A549 (cell line): ENCODE data around the gene SPATA17. TPM values are rescaled to one million over a fixed set of nuclear protein-coding genes. Genes with fewer than 3 reads are reported as not detected.

ENCODE experiments used
- ATAC-seq, 2 experiments: fragments of 200-7000 bp in 1 of 2; fragments of >200 bp in 1 of 2; cut with Nextera tagmentation in 1 of 2; cut with Tn5 transposase in 1 of 2; 3 replicates each; pipeline versions ENCODE4 v1.8.0 to v1.9.1; 2018 to 2020; ENCODE audit warnings: mild to moderate bottlenecking in 1 of 2, moderate library complexity in 1 of 2
- CTCF ChIA-PET: fragments of 300-600 bp; sonication (Branson Sonifier 250); formaldehyde crosslinking; extraction: SDS; loops from one replicate; lab custom pipeline; 2021; ENCODE audit warnings: antibody characterized with exemption, inconsistent platforms; lab: Yijun Ruan, JAX
- POLR2A ChIA-PET: fragments of 350-600 bp; formaldehyde crosslinking; extraction: SDS; loops from one replicate; lab custom pipeline; 2021; ENCODE audit warnings: antibody characterized with exemption, inconsistent platforms; lab: Yijun Ruan, JAX
- DNase-seq, 2 experiments: peaks; one replicate each; pipeline versions ENCODE4 v3.0.0 to v3.0.0-alpha.2; 2011 to 2016; ENCODE audit warnings: low read depth in 1 of 2, low spot score in 1 of 2
- FAIRE-seq: peaks from 2 replicates; lab custom pipeline; 2011; peaks lifted over from hg19 to GRCh38; lab: Jason Lieb, UNC
- H3K27ac ChIP-seq, 2 experiments: fragments of >200 bp; sonication (Bioruptor Twin); formaldehyde crosslinking; 3 replicates each; pipeline ENCODE4 v1.5.1; 2016 to 2017
- H3K4me1 ChIP-seq: fragments of >200 bp; sonication (Bioruptor Twin); formaldehyde crosslinking; 3 replicates; pipeline ENCODE4 v1.6.1; 2016
- H3K4me2 ChIP-seq: fragments of >200 bp; sonication (Bioruptor Twin); formaldehyde crosslinking; 3 replicates; pipeline ENCODE4 v1.6.1; 2016
- H3K4me3 ChIP-seq: fragments of >200 bp; sonication (Bioruptor Twin); formaldehyde crosslinking; 3 replicates; pipeline ENCODE4 v1.5.1; 2016
- H3K9me3 ChIP-seq: fragments of >200 bp; sonication (Bioruptor Twin); formaldehyde crosslinking; 3 replicates; pipeline ENCODE4 v1.6.1; 2016
- ATOH8 ChIP-seq: fragments of 250-450 bp; sonication (Bioruptor Pico); IDR thresholded peaks from 2 replicates; pipeline ENCODE4 v1.5.0; 2020; ENCODE audit warnings: low read depth, mild to moderate bottlenecking, moderate library complexity
- BHLHE40 ChIP-seq: IDR thresholded peaks from 2 replicates; pipeline ENCODE4 v1.6.1; 2012; ENCODE audit warnings: low read depth, low read length, inconsistent platforms
- CBX2 ChIP-seq: fragments of 200-600 bp; sonication (generic); IDR thresholded peaks from 2 replicates; pipeline ENCODE4 v1.6.1; 2016; ENCODE audit warnings: low read depth, mild to moderate bottlenecking, borderline replicate concordance
- CBX8 ChIP-seq: fragments of 200-600 bp; sonication (generic); IDR thresholded peaks from 2 replicates; pipeline ENCODE4 v1.6.1; 2016
- CHD2 ChIP-seq: fragments of 150-350 bp; IDR thresholded peaks from 2 replicates; pipeline ENCODE4 v1.6.1; 2014; ENCODE audit warnings: low read length; ENCODE audit not compliant: partially characterized antibody
- CTCF ChIP-seq: fragments of >200 bp; sonication (Bioruptor Twin); formaldehyde crosslinking; IDR thresholded peaks from 3 replicates; pipeline ENCODE4 v1.5.1; 2016
- E2F6 ChIP-seq: IDR thresholded peaks from 2 replicates; pipeline ENCODE4 v1.6.1; 2012; ENCODE audit warnings: low read depth, borderline replicate concordance
- EHF ChIP-seq: fragments of 250-450 bp; sonication (Bioruptor Pico); IDR thresholded peaks from 2 replicates; pipeline ENCODE4 v1.5.0; 2020; ENCODE audit warnings: mild to moderate bottlenecking
- EHMT2 ChIP-seq: fragments of 200-600 bp; sonication (generic); IDR thresholded peaks from 2 replicates; pipeline ENCODE4 v1.6.1; 2016; ENCODE audit warnings: antibody characterized with exemption, low read depth, mild to moderate bottlenecking, moderate library complexity
- EP300 ChIP-seq, 2 experiments: fragments of >200 bp; sonication (Bioruptor Twin); formaldehyde crosslinking; IDR thresholded peaks; 2 replicates in 1 of 2; 3 replicates in 1 of 2; pipeline ENCODE4 v1.6.1; 2016 to 2017
- FOSL2 ChIP-seq, 2 experiments: fragments of 450-650 bp in 1 of 2; fragments of >200 bp in 1 of 2; sonication (Bioruptor Twin) in 1 of 2; formaldehyde crosslinking; IDR thresholded peaks; 2 replicates each; pipeline versions ENCODE4 v1.5.0 to v1.6.1; 2016 to 2020; ENCODE audit warnings: mild to moderate bottlenecking in 1 of 2, moderate library complexity in 1 of 2
- FOXS1 ChIP-seq: fragments of 250-450 bp; sonication (Bioruptor Pico); IDR thresholded peaks from 2 replicates; pipeline ENCODE4 v1.5.0; 2020; ENCODE audit warnings: mild to moderate bottlenecking, moderate library complexity
- HDAC2 ChIP-seq: fragments of 200-600 bp; sonication (generic); IDR thresholded peaks from 2 replicates; pipeline ENCODE4 v1.6.1; 2016
- HOXB13 ChIP-seq: fragments of 250-450 bp; sonication (Bioruptor Pico); IDR thresholded peaks from 2 replicates; pipeline ENCODE4 v1.5.0; 2020; ENCODE audit warnings: low read depth, mild to moderate bottlenecking, moderate library complexity
- HOXB5 ChIP-seq: fragments of 250-450 bp; sonication (Bioruptor Pico); IDR thresholded peaks from 2 replicates; pipeline ENCODE4 v1.5.0; 2020; ENCODE audit warnings: mild to moderate bottlenecking, moderate library complexity
- KDM1A ChIP-seq: fragments of 200-600 bp; sonication (generic); IDR thresholded peaks from 2 replicates; pipeline ENCODE4 v1.6.1; 2016; ENCODE audit warnings: low read depth, mild to moderate bottlenecking
- MYC ChIP-seq: IDR thresholded peaks from 2 replicates; pipeline ENCODE4 v1.6.1; 2012; ENCODE audit warnings: mild to moderate bottlenecking, inconsistent platforms, low read length, improper control_type of control experiment, borderline replicate concordance
- PHF8 ChIP-seq: fragments of 200-600 bp; sonication (generic); IDR thresholded peaks from 2 replicates; pipeline ENCODE4 v1.6.1; 2016; ENCODE audit warnings: low read depth, mild to moderate bottlenecking, antibody characterized with exemption, moderate library complexity, borderline replicate concordance
- RAD21 ChIP-seq, 2 experiments: fragments of >200 bp in 1 of 2; sonication (Bioruptor Twin) in 1 of 2; formaldehyde crosslinking in 1 of 2; IDR thresholded peaks in 1 of 2; conservative IDR thresholded peaks in 1 of 2; 2 replicates in 1 of 2; 3 replicates in 1 of 2; pipeline ENCODE4 v1.6.1; 2012 to 2018; ENCODE audit warnings: inconsistent platforms in 1 of 2
- RARB ChIP-seq: fragments of 250-450 bp; sonication (Bioruptor Pico); IDR thresholded peaks from 2 replicates; pipeline ENCODE4 v1.8.0; 2021; ENCODE audit warnings: mild to moderate bottlenecking, moderate library complexity
- RCOR1 ChIP-seq: fragments of 150-350 bp; IDR thresholded peaks from 2 replicates; pipeline ENCODE4 v1.6.1; 2014; ENCODE audit warnings: antibody characterized with exemption, low read length, low read depth
- SREBF2 ChIP-seq: fragments of 450-650 bp; IDR thresholded peaks from 2 replicates; pipeline ENCODE4 v1.6.1; 2014; ENCODE audit warnings: mild to moderate bottlenecking, moderate library complexity
- TFCP2L1 ChIP-seq: fragments of 250-450 bp; sonication (Bioruptor Pico); IDR thresholded peaks from 2 replicates; pipeline ENCODE4 v1.5.0; 2021; ENCODE audit warnings: mild to moderate bottlenecking
- TP53 ChIP-seq: fragments of 250-450 bp; sonication (Bioruptor Pico); IDR thresholded peaks from 2 replicates; pipeline ENCODE4 v1.5.0; 2021; ENCODE audit warnings: mild to moderate bottlenecking, moderate library complexity
- ZFP36 ChIP-seq: fragments of 450-650 bp; IDR thresholded peaks from 2 replicates; pipeline ENCODE4 v1.6.1; 2014; ENCODE audit warnings: borderline replicate concordance; ENCODE audit not compliant: partially characterized antibody
- WGBS: methylation state at CpG from one replicate; pipeline ENCODE4 v1.1.6; 2017; ENCODE audit errors: missing lambda C conversion rate; 5-methylcytosine and 5-hydroxymethylcytosine counted together
- polyA plus RNA-seq, 4 experiments: library from polyadenylated mRNA; depleted of rRNA in 3 of 4; stranded (reverse); fragments of >200 nt; fragmentation: RNase III in 1 of 4; extraction: RNeasy Plus Mini Kit Qiagen cat#74134 plus additional on column Dnase treatment in 1 of 4; gene quantifications; 2 replicates in 3 of 4; 3 replicates in 1 of 4; pipeline ENCODE4 v1.2.3, GENCODE V29; 2011 to 2017
- TF ChIP-seq, protein P1 (sequence below): fragments of 250-450 bp; sonication (Bioruptor Pico); IDR thresholded peaks from 2 replicates; pipeline ENCODE4 v1.5.0; 2021; ENCODE audit warnings: mild to moderate bottlenecking, moderate library complexity, borderline replicate concordance
- TF ChIP-seq, protein P2 (sequence below): IDR thresholded peaks from 2 replicates; pipeline ENCODE4 v1.6.1; 2012

Gene SPATA17
- polyA plus RNA-seq, 2 of the 4 experiments (the other 2 are of a cell fraction), result 3.3 to 5.0 TPM

- TF ChIP-seq CTCF, result no peak
Measured at GRCh38 chr1:217650674-217651073, 19.5 kb downstream of the SPATA17 start (continued).

DNA sequence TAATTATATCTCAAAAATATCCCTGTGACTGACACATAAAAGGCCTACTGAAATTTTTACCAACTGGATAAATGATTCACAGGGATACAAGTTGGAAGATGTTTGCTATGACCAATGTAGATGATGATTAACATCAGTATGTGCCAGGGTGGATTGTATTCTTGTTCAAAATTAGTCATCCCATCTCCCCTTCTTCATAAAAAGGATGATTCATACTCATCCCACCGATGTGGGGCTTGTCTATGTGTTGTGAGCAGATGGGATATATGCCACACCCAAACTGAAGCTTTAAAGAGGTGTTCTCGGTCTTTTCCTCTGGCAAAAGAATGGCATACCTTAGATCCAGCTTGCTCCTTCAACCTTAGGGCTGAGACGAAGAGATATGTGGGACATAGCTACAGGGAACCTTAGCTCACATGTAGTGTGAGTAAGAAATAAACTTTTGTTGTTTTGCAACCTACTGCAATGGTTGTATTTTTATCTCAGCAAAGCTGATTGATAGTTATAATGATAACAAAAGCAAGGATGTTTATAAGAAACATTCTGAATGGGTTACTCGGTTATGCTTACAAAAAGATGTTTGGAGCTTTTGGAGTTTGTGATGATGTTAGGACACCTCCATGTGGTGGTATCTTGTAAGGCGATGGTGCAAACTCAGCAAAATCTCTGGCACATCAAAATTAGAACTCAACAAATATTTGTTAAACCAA is 29.4 kb downstream of the SPATA17 start:
- Histone ChIP-seq H3K27ac (peak overlapping the region; percentile 51 to 54; a peak in 5 of 6 replicates), H3K4me3 (no peak overlapping the region), H3K9me3 (no peaks in the 10 kb centered on the region), H3K4me2 (peak overlapping the region; percentile 74), H3K4me1 (peaks cover 21% of the 10 kb centered on the region)
- FAIRE-seq, result peak; percentile 96
- WGBS, result 7% methylated on average over 5 of the region's 5 CpGs
- POLR2A ChIA-PET, result interaction anchor here (1.2 kb wide), 1 partner anchor 30 kb away, joined by 11 read pairs; the partner anchor contains the start of genes GPATCH2 and SPATA17
- ATAC-seq, result peak; percentile 96 to 97
- DNase-seq, result peak; percentile 71 to 82
- CTCF ChIA-PET, result interaction anchor here (0.6 to 2.0 kb wide), 12 partner anchors 9 to 911 kb away, joined by 3 to 13 read pairs (median 5); no protein-coding TSS in a partner anchor
- TF ChIP-seq EHF (no peak), KDM1A (no peak), RCOR1 (no peak), ATOH8 (no peak), HOXB5 (CRISPR knock-in tag) (no peak), FOSL2 (IDR thresholded peaks at IDR 0.05) (peak; percentile 83), FOSL2 (CRISPR knock-in tag; IDR thresholded peaks at IDR 0.05) (peak; percentile 90), CBX8 (no peak), E2F6 (no peak), HOXB13 (CRISPR knock-in tag) (no peak), HDAC2 (no peak), CTCF (peak; percentile 60), CHD2 (no peak), CBX2 (no peak), RAD21 (conservative IDR thresholded peaks at IDR 0.05 in 1 of 2, IDR thresholded peaks at IDR 0.05 in 1 of 2) (peak; percentile 71 to 73), RARB (CRISPR knock-in tag) (no peak), TFCP2L1 (no peak), SREBF2 (no peak), EHMT2 (no peak), ZFP36 (no peak), EP300 (IDR thresholded peaks at IDR 0.05) (0 out of 5 replicates have a peak, but pooled peaks of 1 of the 2 experiments have one; percentile 10), TP53 (CRISPR knock-in tag) (no peak), MYC (no peak), FOXS1 (CRISPR knock-in tag) (no peak), PHF8 (no peak), BHLHE40 (no peak)
- TF ChIP-seq, protein P1, sequence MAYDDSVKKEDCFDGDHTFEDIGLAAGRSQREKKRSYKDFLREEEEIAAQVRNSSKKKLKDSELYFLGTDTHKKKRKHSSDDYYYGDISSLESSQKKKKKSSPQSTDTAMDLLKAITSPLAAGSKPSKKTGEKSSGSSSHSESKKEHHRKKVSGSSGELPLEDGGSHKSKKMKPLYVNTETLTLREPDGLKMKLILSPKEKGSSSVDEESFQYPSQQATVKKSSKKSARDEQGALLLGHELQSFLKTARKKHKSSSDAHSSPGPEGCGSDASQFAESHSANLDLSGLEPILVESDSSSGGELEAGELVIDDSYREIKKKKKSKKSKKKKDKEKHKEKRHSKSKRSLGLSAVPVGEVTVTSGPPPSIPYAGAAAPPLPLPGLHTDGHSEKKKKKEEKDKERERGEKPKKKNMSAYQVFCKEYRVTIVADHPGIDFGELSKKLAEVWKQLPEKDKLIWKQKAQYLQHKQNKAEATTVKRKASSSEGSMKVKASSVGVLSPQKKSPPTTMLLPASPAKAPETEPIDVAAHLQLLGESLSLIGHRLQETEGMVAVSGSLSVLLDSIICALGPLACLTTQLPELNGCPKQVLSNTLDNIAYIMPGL, result no peak
- TF ChIP-seq, protein P2, sequence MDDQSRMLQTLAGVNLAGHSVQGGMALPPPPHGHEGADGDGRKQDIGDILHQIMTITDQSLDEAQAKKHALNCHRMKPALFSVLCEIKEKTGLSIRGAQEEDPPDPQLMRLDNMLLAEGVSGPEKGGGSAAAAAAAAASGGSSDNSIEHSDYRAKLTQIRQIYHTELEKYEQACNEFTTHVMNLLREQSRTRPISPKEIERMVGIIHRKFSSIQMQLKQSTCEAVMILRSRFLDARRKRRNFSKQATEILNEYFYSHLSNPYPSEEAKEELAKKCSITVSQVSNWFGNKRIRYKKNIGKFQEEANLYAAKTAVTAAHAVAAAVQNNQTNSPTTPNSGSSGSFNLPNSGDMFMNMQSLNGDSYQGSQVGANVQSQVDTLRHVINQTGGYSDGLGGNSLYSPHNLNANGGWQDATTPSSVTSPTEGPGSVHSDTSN, result no peak
